ENCODE results near the gene LMNA.

Gene LMNA

GRCh38 chr1:156143765-156144489 is 29.4 kb downstream of the LMNA start:
- FAIRE-seq = no peak

GRCh38 chr1:156144742-156145141 is 30.2 kb downstream of the LMNA start:
- no peak for FAIRE-seq

GRCh38 chr1:156145650-156146019 is 31.1 kb downstream of the LMNA start:
- no peak for FAIRE-seq

- FAIRE-seq = peak; percentile 52
Observed at GRCh38 chr1:156146020-156146768, 31.7 kb downstream of the LMNA start.

GRCh38 chr1:156146769-156147405 is 32.4 kb downstream of the LMNA start:
- no peak for FAIRE-seq

GRCh38 chr1:156148216-156148615 is 33.7 kb downstream of the LMNA start:
- no peak for FAIRE-seq

GRCh38 chr1:156149374-156150332 is 35.1 kb downstream of the LMNA start:
- no peak for FAIRE-seq

GRCh38 chr1:156150333-156151011 is 36.0 kb downstream of the LMNA start:
- FAIRE-seq = no peak

GRCh38 chr1:156151093-156151688 is 36.7 kb downstream of the LMNA start:
- no peak for FAIRE-seq

GRCh38 chr1:156152628-156153027 is 38.1 kb downstream of the LMNA start:
- no peak for FAIRE-seq

- no peak for FAIRE-seq
Observed at GRCh38 chr1:156153362-156153761, 38.9 kb downstream of the LMNA start, which contains the start of gene SEMA4A. TSS of gene SEMA4A (plus strand) at chr1:156153585. CDS start at chr1:156154579, 994 bp downstream.

GRCh38 chr1:156154317-156154749 is 39.8 kb downstream of the LMNA start:
- FAIRE-seq = no peak

- FAIRE-seq = no peak
Observed at GRCh38 chr1:156155756-156156510, 41.4 kb downstream of the LMNA start.

GRCh38 chr1:156157506-156157905 is 43.0 kb downstream of the LMNA start:
- FAIRE-seq = no peak

- no peak for FAIRE-seq
Observed at GRCh38 chr1:156157966-156158365, 43.5 kb downstream of the LMNA start.

- FAIRE-seq = no peak
Observed at GRCh38 chr1:156160000-156160742, 45.7 kb downstream of the LMNA start.

- no peak for FAIRE-seq
Observed at GRCh38 chr1:156160743-156161171, 46.2 kb downstream of the LMNA start.

GRCh38 chr1:156162430-156163037 is 48.0 kb downstream of the LMNA start:
- FAIRE-seq = no peak

- FAIRE-seq = no peak
Observed at GRCh38 chr1:156163712-156164111, 49.2 kb downstream of the LMNA start.
